Left colon (tissue), 2 donors: ENCODE results near the gene GLRA2. TPM values are rescaled to one million over a fixed set of nuclear protein-coding genes. Genes with fewer than 3 reads are reported as not detected.
A peak's percentile ranks its signal among the peaks of the same experiment; 100 is the strongest.

Source experiments
- ATAC-seq: fragments of 200-7000 bp; cut with Tn5 transposase; one replicate; pipeline ENCODE4 v1.9.1; 2020; ENCODE audit warnings: mild to moderate bottlenecking, moderate library complexity
- DNase-seq, 2 donors: peaks; one replicate each; pipeline ENCODE4 v3.0.0-alpha.2; 2020
- intact Hi-C, 2 donors: fragments of 100-400 bp; cut with DNase I in 1 of 2; cut with micrococcal nuclease in 1 of 2; formaldehyde crosslinking; loops; one replicate each; pipeline versions ENCODE4 v1.11.2 to v1.14.0; 2022; cut with DNase I, micrococcal nuclease
- long read RNA-seq: library from polyadenylated mRNA; unstranded; transcript quantifications from one replicate; pipeline ENCODE4 v2.0.0, GENCODE V29; 2021
- total RNA-seq, 2 donors: library from RNA; stranded (reverse); fragmentation: NEBNext Ultra II Directional; extraction: Animal tissue kit (Norgen Biotek cat#: 25700); gene quantifications; one replicate each; pipeline ENCODE4 v1.2.1, GENCODE V29; 2021
- donor health status: DM: no; HTN: no; CAD: no.
- donor health status: DM: yes; HTN: yes; CAD: no.

GLRA2 gene
- 1 to 10 TPM; 1.0 to 1.6 TPM for total RNA-seq
- long read RNA-seq, partial matches to known transcripts, result 0 of 2 reads
- long read RNA-seq, other reads (novel, unspliced or antisense), result 2 of 2 reads

DNA sequence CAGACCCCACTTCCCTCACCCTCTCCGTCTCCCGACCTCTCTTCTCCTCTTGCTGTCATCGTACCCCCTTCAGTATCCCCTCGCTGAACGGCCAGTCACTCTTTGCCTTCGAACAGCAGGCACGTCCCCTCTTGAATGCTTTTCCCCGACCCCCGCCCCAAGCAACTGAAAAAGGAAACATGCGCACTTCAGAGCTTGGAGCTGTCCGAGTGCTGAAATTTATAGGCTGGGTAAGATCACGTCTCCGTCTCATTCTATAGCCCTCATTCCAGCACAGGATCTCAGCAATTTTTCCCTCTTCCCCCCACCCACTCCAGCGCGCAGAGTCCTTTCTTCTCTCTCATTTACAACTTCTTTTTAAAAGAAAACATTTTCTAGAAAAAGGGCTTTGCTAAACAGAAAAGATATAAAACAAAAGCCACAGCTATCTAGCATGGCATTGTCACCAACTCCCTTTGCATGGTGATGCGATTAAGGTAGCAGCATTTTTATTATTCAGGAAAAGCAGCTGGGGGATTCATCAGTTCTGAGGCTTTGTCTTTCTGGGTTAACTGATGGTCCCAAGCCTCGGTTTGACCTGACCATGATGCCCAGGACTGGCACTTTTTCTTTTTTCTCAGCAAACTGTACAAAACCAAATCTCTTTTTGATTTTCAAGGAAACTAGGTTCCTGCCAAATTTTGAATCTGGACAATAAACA, at the start of gene GLRA2:
Gene GLRA2, plus strand, starts transcription at position 247 of the 700 bp plus-strand sequence. CDS start 522 bp downstream, outside the sequence.
- DNase-seq (peak in 1 of 2 donors; percentile 25), ATAC-seq (peak; percentile 71)
- intact Hi-C loops, result no loop called here

DNA sequence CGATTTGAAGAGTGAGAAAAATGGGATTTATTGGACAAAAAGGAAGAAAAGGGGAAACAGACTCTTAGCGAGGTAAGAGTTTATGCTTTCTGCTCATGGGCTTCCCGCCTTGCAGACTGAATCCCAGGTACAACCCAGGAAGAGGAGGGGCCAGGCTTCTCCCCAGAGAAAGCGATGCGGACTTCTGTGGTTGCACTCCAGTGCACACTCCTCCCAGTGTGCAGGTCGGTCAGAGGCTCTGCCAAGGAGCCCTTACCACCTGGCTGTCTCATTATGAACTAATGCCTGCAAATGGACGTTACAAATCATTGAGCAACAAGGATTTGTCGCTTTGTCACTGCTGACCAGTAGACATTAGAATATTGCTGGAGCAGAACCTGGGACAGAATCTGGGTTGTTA, 39.9 kb upstream of the GLRA2 start:
- no peak for ATAC-seq
- DNase-seq, result no peak
- intact Hi-C loops, result no loop called here

DNA sequence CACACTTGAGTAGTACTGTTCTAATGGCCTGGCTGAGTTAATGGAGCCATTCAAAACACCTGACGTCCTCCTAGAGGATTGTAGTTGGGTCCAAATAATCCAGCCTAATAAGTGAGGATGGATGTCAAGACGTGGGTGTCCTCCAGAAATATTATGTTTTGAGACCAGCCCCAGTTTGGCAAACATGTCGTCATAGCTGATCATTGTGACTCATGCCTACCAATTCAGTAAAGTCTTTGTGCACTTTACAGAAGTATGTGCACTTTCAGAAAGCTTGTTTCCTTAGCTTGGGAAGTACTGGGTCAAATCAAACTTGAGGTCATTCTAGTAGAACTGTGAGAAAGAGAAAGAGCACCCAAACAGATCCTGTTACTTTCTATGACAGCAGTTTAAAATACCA, 37.6 kb upstream of the GLRA2 start:
- intact Hi-C loops, result no loop called here
- DNase-seq (no peak), ATAC-seq (no peak)

DNA sequence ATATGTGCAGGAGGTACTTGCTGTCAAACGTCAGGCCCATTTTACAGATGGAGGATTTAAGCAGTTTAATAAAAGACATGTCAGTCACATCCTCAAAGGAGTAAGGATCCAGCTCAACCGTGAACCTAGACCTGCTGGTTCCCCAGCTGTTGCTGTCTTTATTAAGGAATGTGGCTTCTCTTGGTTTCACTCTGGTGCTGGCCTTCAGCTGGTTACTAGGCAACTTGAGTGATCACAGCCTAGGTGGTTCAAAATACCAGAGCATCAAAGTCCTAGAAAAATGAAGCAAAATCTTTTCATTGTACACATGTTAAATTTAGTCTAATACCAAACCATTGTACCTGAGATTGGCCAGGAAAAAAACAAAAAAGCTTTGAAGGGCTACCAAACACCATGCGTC, 32.7 kb upstream of the GLRA2 start:
- ATAC-seq (no peak), DNase-seq (no peak)
- intact Hi-C loops, result no loop called here

DNA sequence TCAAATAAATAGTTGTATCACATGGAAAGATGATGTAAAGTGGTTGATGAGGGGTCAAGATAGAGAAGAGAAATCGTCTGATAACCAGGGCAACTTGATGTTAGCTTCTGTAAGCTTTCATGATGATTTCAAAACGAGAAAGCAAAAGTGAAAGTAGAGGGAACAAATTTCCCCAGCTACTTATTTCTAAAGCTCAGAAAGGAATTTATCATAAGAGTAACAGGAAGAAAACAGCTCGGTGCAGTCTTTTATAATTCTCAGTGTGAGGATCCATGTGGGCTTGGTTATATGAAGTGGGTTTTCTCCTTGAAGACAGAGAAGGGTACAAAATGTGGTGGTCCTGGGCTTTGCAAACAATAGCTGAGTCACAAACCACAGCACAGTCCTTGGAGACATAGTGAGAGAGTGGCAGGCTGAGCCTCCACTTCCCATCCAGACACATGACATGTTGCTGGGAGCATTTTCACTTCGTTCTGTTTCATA, 32.1 kb upstream of the GLRA2 start:
- intact Hi-C loops, result no loop called here
- ATAC-seq, result peak; percentile 38
- DNase-seq, result no peak

DNA sequence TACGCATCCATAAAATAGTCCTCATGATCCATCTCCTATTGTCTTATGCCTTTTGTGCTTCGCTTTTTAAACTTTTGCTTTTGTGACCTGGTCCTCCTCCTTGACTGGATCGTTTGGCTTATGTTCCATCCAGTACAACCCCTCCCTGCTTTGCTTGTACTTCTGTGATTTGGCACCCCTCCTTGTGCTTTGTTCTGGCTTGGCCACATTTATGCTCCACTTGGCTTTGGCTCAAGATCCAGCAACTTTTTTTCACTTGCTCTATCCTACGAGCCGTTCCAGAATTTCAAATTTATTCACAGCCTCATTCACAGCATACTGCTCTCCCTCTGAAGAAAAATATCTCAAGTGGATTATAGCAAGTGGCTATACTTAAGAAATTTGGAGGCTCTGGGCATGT, 28.0 kb upstream of the GLRA2 start:
- intact Hi-C loops, result no loop called here
- ATAC-seq (no peak), DNase-seq (no peak)

DNA sequence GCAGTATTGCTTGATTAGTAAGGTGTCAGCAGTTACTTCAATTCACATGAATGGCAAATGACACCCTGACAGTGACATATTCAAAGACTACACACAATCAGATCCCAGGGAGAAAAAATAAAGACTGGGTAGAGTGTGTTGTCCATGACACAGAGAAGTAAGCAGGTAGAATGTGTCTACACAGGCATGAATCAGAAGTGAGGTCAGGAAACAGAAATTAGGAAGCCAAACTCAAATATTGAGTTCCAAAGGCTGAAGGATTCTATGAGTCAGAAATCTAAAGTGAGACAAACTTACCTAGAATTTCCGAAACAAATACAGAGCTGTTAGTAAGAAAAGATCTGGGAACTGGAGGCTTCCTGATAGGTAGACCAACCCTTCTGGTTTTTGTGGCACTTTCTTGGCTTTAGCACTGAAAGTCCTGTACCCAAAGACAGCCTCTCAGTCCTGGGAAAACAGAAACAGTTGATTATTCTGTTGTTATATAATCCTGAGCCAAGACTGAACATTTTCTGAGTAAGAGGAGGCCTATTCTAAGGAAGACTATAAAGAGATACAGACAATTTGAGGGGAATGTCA, 24.3 kb upstream of the GLRA2 start:
- ATAC-seq (no peak), DNase-seq (no peak)
- intact Hi-C loops, result no loop called here

DNA sequence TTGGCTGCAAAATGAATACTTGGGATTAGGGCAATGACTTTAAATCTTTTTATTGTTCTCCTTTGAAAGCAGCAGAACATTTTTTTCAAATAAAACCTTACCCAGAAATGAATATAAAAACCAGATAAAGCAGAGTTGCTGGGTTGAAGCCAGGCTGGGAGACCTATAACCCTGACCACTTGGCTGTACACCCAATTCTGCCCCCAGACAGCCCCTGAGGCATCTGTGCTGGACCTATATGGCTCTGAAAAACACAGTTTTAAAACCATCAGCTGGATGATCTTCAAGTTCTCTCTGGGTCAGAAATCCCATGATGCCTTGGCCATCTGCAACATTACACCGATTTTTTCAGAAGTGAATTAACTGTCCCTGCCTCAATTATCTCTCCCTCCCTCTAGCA, 23.7 kb upstream of the GLRA2 start:
- intact Hi-C loops, result no loop called here
- no peak for DNase-seq
- ATAC-seq, result no peak

DNA sequence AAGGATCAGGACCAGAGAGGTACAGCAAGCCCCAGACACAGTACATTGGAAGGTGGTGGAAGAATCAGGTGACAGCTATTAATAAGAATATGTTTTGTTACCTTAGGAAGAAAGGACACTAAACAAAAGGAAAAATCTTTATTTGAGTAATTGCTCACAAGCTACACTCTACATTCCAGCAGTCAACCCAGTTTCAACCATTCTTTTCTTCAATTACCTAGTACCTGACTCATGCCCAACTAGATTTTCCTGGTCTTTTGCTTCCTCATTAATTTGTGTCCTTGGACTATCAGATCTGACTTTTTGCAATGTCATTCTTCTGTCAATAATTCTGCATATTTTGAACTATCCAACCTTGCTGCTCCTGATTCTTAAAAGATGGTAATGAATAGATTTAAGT, 22.5 kb upstream of the GLRA2 start:
- intact Hi-C loops, result no loop called here
- no peak for DNase-seq
- no peak for ATAC-seq

DNA sequence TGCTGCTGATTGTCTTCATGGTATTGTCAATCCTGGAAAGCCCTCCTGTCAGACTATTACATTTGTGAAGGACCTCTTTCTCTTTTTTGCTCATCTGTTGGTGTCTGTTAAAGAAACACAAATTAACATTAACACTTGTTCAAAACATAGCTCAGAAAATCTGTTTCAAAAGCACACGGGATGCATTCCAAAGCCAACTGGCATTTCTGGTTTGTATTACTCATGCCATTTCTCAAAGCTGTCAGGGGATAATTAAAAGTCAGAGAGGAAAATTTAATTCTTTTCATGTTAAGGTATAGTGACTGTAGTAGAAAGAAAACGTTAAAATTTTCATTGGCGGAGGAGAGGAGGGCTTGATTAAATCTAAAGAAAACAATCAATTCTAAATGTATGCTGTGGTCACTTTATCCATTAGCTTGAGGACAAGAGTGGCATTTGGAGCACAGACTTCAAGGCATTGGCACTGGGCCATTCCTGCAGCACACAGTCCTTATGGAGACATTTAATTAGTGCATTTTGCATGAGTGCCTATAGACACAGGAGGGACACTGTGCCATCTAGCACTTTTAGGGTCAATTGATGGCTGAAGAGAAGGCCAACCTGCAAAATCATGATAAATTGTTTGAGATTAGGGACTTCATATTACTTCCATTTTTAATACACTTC, 21.2 kb upstream of the GLRA2 start:
- no peak for ATAC-seq
- intact Hi-C loops, result no loop called here
- DNase-seq, result no peak

DNA sequence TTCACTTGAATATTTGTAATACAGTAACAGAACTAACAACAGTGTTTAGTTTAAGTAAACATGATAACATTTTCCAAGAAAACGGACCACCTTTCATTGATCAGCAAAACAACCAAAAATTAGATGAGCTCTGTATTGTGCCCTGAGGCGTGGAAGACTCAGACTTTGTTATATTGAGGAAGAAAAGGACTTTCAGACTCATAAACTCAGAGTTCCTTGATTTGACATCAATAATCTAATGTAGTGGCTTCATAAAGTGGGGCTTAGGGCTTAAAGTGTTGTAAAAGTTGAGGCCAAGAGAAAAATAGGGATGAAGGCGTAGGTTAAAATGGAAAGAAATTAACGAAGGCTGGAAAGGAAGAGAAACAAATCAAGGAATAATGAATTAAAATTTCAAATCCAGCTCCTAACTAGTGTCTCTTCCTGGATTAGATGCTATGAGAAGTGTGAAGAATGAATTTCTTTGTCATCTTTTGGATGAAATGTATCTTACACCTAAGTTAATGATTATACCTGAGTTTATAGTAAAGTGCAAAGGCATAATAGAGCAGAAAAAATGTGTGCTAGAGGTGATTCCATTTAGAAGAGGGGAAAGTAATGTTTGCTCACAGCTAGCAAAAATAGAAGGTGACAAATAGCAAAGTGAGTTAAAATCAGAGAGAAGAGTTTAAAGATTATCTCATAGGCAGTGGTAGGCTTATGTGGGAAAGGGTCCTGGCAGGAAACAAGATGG, 19.8 kb upstream of the GLRA2 start:
- intact Hi-C loops, result no loop called here

DNA sequence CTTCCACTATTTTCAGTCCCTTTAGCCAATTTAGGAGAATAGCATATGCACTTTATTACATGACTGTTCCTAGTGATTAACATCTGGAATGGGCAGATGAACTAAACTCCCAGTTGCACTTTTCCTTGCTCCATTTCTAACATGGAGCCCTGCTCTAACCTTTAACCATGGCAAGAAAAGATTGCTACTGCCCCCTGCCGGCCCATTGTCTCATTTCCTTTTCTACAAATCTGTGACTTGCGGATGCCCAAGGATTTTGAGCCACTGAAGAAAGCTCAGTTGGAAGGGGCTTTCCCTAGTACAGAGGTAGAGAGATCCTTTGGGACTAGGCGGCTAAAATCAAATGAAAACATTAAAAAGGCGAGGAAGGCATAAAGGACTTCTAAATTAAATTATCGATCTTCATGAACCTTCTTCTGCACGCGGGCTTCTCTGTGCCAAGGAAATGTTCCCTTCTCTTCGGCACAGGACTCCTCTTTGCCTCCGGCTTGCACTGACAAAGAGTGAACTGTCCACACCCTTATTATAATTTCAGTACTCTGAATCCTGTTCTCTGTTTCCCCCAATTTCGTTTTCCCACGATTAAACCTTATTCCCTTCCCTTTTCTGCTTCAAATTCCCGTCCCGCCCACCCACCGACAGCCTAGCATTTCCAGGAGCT, 577 bp upstream of the GLRA2 start:
- peak; percentile 91 for ATAC-seq
- peak; percentile 49 to 85 for DNase-seq
- intact Hi-C loops, result no loop called here

More for the DNA sequence above, 19.8 kb upstream of the GLRA2 start:
- DNase-seq (no peak), ATAC-seq (peak; percentile 90)

DNA sequence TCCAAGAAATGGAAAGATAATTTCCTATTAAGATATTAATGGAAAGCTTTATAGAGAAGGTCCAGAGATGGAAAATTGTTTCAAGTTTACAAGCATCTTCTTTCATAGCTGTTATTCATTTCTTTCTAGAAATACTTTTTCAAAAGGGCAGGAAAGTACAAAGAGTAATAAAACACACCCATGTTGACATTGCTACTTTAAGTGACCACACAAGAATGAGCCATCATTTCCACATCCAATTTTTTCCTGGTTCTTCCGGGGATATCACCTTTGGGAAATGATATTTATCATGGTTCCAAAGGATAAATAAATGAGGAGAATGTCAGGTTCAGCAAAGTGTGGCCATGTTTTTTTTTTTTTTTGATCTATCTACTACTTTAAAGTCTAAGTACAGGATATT, 4.5 kb downstream of the GLRA2 start:
- ATAC-seq (peak; percentile 90), DNase-seq (no peak)
- intact Hi-C loops, result no loop called here

DNA sequence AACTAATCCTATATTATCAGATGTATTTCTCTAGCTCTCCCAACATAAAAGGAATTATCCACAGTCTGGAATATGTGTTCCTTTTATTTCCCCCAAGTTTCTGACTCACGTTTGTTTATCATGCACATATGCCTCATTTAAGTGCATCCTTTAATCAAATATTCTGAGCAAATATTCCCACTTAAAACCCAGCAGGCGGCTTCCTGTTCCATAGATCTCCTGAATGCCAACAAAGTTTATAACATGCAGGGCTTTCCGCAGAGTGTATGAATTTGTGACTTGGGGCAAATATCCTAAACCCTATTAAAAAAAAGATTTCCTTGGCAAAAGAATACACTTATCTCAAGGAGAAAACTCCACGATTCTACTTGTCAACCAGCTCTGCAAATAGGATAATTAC, 16.9 kb downstream of the GLRA2 start:
- ATAC-seq, result no peak
- intact Hi-C loops, result no loop called here

DNA sequence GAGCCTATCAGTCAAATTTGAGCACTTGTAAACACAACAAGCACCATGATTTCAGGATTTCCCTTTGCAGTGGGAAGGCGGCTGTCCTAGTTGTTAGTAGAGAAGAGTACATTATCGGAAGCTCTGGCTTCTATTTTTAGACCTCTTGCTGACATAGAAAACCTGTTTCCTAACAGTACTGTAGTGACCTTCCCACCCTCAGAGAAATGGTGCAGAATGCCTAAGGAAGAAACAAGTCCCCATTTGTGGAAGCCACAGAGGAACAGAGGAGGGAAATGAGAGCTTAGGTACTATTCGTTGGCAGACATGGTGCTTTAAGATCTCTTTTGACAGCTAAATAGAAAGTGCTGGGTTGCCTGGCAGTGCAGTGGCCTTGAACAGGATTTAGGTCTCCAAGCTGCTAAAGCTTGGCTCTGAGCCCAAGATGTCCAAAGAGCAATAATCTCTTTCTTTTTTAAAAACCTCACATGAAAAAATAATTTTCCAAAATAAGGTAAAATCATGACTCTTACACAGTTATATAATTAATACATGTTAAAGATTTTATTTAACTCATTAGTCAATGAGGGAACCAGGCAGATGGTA, 24.9 kb downstream of the GLRA2 start:
- no peak for DNase-seq
- no peak for ATAC-seq

More for the DNA sequence above, 16.9 kb downstream of the GLRA2 start:
- no peak for DNase-seq

DNA sequence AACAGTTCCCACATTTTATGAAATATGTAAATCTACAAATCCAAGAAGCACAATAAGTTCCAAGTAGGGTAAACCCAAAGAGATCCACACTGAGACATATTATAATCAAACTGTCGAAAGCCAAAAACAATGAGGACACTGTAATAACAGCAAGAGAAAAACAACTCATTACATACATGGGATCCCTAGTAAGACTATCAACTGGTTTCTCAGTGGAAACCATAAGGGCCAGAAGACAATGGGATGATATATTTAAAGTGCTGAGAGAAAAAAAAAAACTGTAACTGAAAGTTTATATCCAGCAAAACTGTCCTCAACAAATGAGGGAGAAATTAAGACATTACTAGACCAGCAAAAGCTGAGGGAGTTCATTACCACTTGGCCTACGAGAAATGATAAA, 34.7 kb downstream of the GLRA2 start:
- intact Hi-C loops, result no loop called here
- DNase-seq (no peak), ATAC-seq (no peak)

More for the DNA sequence above, 24.9 kb downstream of the GLRA2 start:
- intact Hi-C loops, result no loop called here

DNA sequence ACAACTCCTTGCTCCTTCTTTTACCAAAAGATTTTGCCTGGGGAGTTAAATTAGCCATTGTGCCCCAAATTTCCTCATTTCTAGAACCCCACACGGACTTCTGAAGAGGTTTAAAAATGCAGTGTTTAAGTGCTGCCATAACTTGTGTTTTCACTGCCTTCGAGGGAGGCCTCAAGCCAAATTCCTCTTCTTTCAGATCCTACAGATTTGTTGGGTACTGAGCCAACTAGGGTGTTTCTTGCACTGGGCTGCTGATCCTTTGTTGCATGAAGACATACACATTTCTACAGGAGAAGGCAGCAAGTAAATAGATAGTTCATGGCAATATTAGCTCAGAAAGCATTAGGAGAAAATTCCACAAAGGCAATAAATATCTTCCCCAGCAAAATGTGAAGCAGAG, 43.8 kb downstream of the GLRA2 start:
- ATAC-seq (no peak), DNase-seq (no peak)
- intact Hi-C loops, result no loop called here

DNA sequence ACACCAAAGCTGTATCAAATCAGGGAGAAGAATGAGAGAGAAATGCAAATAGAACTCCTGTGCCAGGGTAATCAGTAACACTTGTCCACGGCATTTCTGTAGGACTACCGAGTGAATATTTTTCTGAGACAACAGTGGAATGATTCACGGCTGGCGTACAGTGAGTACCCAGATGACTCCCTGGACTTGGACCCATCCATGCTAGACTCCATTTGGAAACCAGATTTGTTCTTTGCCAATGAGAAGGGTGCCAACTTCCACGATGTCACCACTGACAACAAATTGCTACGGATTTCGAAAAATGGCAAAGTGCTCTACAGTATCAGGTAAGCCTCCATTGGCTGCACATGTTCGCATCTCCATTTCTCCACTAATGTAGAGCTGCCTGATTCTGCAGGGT, 51.7 kb downstream of the GLRA2 start:
- intact Hi-C loops, result no loop called here
- DNase-seq, result no peak
- no peak for ATAC-seq

DNA sequence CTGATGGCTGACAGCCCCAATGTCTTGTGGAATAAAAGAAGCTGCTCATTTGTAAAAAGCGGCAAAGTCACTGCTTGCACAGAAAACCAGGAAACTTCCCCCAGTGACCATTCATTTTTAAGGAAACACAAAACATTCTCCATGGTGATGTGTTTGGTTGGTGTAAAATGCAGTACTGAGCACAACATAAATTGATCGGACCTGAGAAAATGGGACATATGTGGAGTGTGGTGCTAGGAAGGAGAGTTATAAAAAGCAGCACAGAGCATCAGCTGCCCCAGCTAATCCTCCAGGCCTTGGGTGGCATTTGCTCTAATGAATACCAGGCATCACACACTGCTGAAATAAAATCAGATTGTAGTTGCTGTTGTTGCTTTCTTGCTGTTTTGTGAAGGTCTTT, 55.2 kb downstream of the GLRA2 start:
- intact Hi-C loops, result no loop called here
- ATAC-seq, result no peak
- no peak for DNase-seq
